ENCODE data around the gene RNF115.
"Not testable (repeated sequence)": the region's sequence is repeated elsewhere in the genome, so short reads cannot be mapped to it uniquely, and the experiment has no call there.

RNF115 gene

GRCh38 chr1:145771056-145771455 lies 52.8 kb downstream of the RNF115 start:
- DNase-seq: no peak

GRCh38 chr1:145768004-145768403 lies 55.9 kb downstream of the RNF115 start:
- DNase-seq: not testable (repeated sequence)

- not testable (repeated sequence) for DNase-seq
Measured at GRCh38 chr1:145766926-145767325, 57.0 kb downstream of the RNF115 start.

GRCh38 chr1:145765585-145766360 lies 58.1 kb downstream of the RNF115 start:
- DNase-seq: not testable (repeated sequence)

GRCh38 chr1:145765127-145765526 lies 58.8 kb downstream of the RNF115 start:
- not testable (repeated sequence) for DNase-seq

GRCh38 chr1:145764231-145764940 lies 59.5 kb downstream of the RNF115 start:
- not testable (repeated sequence) for DNase-seq

- not testable (repeated sequence) for DNase-seq
Measured at GRCh38 chr1:145762001-145762400, 61.9 kb downstream of the RNF115 start.

GRCh38 chr1:145761498-145761897 lies 62.4 kb downstream of the RNF115 start:
- not testable (repeated sequence) for DNase-seq

GRCh38 chr1:145760395-145760949 lies 63.4 kb downstream of the RNF115 start:
- DNase-seq: not testable (repeated sequence)

GRCh38 chr1:145759721-145760120 lies 64.2 kb downstream of the RNF115 start:
- no peak for DNase-seq

- DNase-seq: no peak
Measured at GRCh38 chr1:145758575-145758974, 65.3 kb downstream of the RNF115 start.

- DNase-seq: no peak
Measured at GRCh38 chr1:145758116-145758515, 65.8 kb downstream of the RNF115 start.

GRCh38 chr1:145757420-145757819 lies 66.5 kb downstream of the RNF115 start:
- DNase-seq: no peak

GRCh38 chr1:145751491-145752037 lies 72.3 kb downstream of the RNF115 start:
- no peak for DNase-seq

- no peak for DNase-seq
Measured at GRCh38 chr1:145750426-145750825, 73.5 kb downstream of the RNF115 start.

- DNase-seq: no peak
Measured at GRCh38 chr1:145747398-145748247, 76.3 kb downstream of the RNF115 start.

GRCh38 chr1:145740269-145740668 lies 83.6 kb downstream of the RNF115 start:
- no peak for DNase-seq

GRCh38 chr1:145736191-145736590 lies 87.7 kb downstream of the RNF115 start:
- DNase-seq: no peak

GRCh38 chr1:145730900-145731299 lies 93.0 kb downstream of the RNF115 start:
- no peak for DNase-seq

GRCh38 chr1:145730467-145730866 lies 93.4 kb downstream of the RNF115 start:
- no peak for DNase-seq

GRCh38 chr1:145729666-145730436 lies 94.0 kb downstream of the RNF115 start:
- no peak for DNase-seq

GRCh38 chr1:145729196-145729595 lies 94.7 kb downstream of the RNF115 start:
- DNase-seq: no peak

Measured in NCI-H187 (cell line).